Transverse colon (tissue), 4 donors: ENCODE measurements around the gene RBM20. TPM values are rescaled to one million over a fixed set of nuclear protein-coding genes. Genes with fewer than 3 reads are reported as not detected.
"Not testable (repeated sequence)": the region's sequence is repeated elsewhere in the genome, so short reads cannot be mapped to it uniquely, and the experiment has no call there.

Experiments
- DNase-seq: peaks from one replicate; pipeline ENCODE4 v3.0.0-alpha.2; 2019
- H3K27ac ChIP-seq, 4 donors: fragments of 200-600 bp; sonication (generic); 2 replicates each; pipeline ENCODE4 v1.5.1; 2016 to 2018; ENCODE audit warnings: inconsistent platforms in 4 of 4
- H3K27me3 ChIP-seq: fragments of 200-600 bp; sonication (generic); 2 replicates; pipeline ENCODE4 v1.5.1; 2017; ENCODE audit warnings: inconsistent platforms
- H3K36me3 ChIP-seq, 4 donors: fragments of 200-600 bp; sonication (generic); 2 replicates each; pipeline ENCODE4 v1.5.1; 2017 to 2019; ENCODE audit warnings: inconsistent platforms in 4 of 4
- H3K4me1 ChIP-seq, 4 donors: fragments of 200-600 bp; sonication (generic); 2 replicates each; pipeline ENCODE4 v1.5.1; 2017 to 2020; ENCODE audit warnings: inconsistent platforms in 4 of 4
- H3K4me3 ChIP-seq, 4 donors: fragments of 200-600 bp; sonication (generic); 1 replicate in 1 of 4; 2 replicates in 3 of 4; pipeline versions ENCODE4 v1.5.1 to v1.6.1; 2017 to 2019; ENCODE audit warnings: inconsistent platforms in 4 of 4
- H3K9me3 ChIP-seq, 2 donors: fragments of 200-600 bp; sonication (generic); 2 replicates each; pipeline ENCODE4 v1.5.1; 2017 to 2019; ENCODE audit warnings: inconsistent platforms in 2 of 2
- EP300 ChIP-seq: sonication (generic); formaldehyde crosslinking; IDR thresholded peaks from one replicate; pipeline ENCODE4 v1.6.1; 2017; ENCODE audit warnings: antibody characterized with exemption, low read depth
- POLR2A ChIP-seq: fragments of 450-650 bp; IDR thresholded peaks from one replicate; pipeline ENCODE4 v1.6.1; 2016; ENCODE audit warnings: antibody characterized with exemption, mild to moderate bottlenecking, moderate library complexity
- POLR2AphosphoS5 ChIP-seq, 3 donors: sonication (generic); formaldehyde crosslinking; IDR thresholded peaks; one replicate each; pipeline ENCODE4 v1.6.1; 2016; ENCODE audit warnings: antibody characterized with exemption in 3 of 3
- WGBS, 2 donors: methylation state at CpG; one replicate each; pipeline ENCODE4 v1.1.5; 2018; ENCODE audit warnings: low coverage in 1 of 2; 5-methylcytosine and 5-hydroxymethylcytosine counted together
- in situ Hi-C, 4 donors: fragments of 200-750 bp; cut with MboI; loops; one replicate each; pipeline versions ENCODE4 v1.15.0 to v1.15.1; 2017; ENCODE audit warnings: low sequenced_read_pairs in 3 of 4, low pct_ligation_motif_present in 1 of 4, low pct_unique_long_range_greater_than_20kb in 1 of 4
- intact Hi-C: fragments of 100-400 bp; cut with DNase I; formaldehyde crosslinking; loops from one replicate; pipeline ENCODE4 v1.15.1; 2023; ENCODE audit warnings: low total_unique reads
- total RNA-seq, 4 donors: library from RNA; depleted of rRNA; stranded (reverse); fragments of >200 nt; gene quantifications; one replicate each; pipeline ENCODE4 v1.1.0, GENCODE V29; 2016
- TF ChIP-seq, protein P1 (sequence below), 5 experiments: fragments of 200-600 bp in 3 of 5; fragments of 450-650 bp in 2 of 5; sonication (generic) in 3 of 5; IDR thresholded peaks; 1 replicate in 2 of 5; 2 replicates in 3 of 5; pipeline ENCODE4 v1.5.1; 2016 to 2017; ENCODE audit warnings: antibody characterized with exemption in 5 of 5, inconsistent platforms in 3 of 5, mild to moderate bottlenecking in 2 of 5, moderate library complexity in 1 of 5

Gene RBM20
- total RNA-seq, 4 donors from 2014 or later = 1.2 to 10.5 (median 2.9) TPM

- DNase-seq = no peak
- H3K4me3 ChIP-seq = no peak overlapping the region
- 80 to 81% methylated on average over 8 to 13 of the region's 13 CpGs for WGBS, 2 donors
- H3K9me3 ChIP-seq = no peaks in the 10 kb centered on the region
- H3K36me3 ChIP-seq = no peaks in the 10 kb centered on the region
- in situ Hi-C loops (no loop called here), intact Hi-C loops (no loop called here)
- no peaks in the 10 kb centered on the region for H3K27me3 ChIP-seq
- no peak overlapping the region for H3K27ac ChIP-seq
- H3K4me1 ChIP-seq = peaks cover 0 to 8% (median 3%) of the 10 kb centered on the region in 4 donors
- TF ChIP-seq EP300 (no peak), POLR2A (no peak), POLR2AphosphoS5 (IDR thresholded peaks at IDR 0.05) (no peak)
- TF ChIP-seq, protein P1, sequence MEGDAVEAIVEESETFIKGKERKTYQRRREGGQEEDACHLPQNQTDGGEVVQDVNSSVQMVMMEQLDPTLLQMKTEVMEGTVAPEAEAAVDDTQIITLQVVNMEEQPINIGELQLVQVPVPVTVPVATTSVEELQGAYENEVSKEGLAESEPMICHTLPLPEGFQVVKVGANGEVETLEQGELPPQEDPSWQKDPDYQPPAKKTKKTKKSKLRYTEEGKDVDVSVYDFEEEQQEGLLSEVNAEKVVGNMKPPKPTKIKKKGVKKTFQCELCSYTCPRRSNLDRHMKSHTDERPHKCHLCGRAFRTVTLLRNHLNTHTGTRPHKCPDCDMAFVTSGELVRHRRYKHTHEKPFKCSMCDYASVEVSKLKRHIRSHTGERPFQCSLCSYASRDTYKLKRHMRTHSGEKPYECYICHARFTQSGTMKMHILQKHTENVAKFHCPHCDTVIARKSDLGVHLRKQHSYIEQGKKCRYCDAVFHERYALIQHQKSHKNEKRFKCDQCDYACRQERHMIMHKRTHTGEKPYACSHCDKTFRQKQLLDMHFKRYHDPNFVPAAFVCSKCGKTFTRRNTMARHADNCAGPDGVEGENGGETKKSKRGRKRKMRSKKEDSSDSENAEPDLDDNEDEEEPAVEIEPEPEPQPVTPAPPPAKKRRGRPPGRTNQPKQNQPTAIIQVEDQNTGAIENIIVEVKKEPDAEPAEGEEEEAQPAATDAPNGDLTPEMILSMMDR (IDR thresholded peaks at IDR 0.05) = no peak
Measured at GRCh38 chr10:110764793-110765512, 120.8 kb downstream of the RBM20 start.

- Histone ChIP-seq H3K27ac (no peak overlapping the region), H3K27me3 (no peaks in the 10 kb centered on the region), H3K9me3 (no peaks in the 10 kb centered on the region), H3K4me3 (no peak overlapping the region), H3K36me3 (no peaks in the 10 kb centered on the region), H3K4me1 (peaks cover 0 to 8% (median 3%) of the 10 kb centered on the region in 4 donors)
- TF ChIP-seq POLR2AphosphoS5 (IDR thresholded peaks at IDR 0.05) (no peak), EP300 (no peak), POLR2A (no peak)
- TF ChIP-seq, protein P1 (IDR thresholded peaks at IDR 0.05) = no peak
- 68 to 77% methylated on average over 8 of the region's 8 CpGs for WGBS, 2 donors
- in situ Hi-C loops = no loop called here
- intact Hi-C loops = no loop called here
- no peak for DNase-seq
Measured at GRCh38 chr10:110765513-110766319, 121.6 kb downstream of the RBM20 start.

DNA sequence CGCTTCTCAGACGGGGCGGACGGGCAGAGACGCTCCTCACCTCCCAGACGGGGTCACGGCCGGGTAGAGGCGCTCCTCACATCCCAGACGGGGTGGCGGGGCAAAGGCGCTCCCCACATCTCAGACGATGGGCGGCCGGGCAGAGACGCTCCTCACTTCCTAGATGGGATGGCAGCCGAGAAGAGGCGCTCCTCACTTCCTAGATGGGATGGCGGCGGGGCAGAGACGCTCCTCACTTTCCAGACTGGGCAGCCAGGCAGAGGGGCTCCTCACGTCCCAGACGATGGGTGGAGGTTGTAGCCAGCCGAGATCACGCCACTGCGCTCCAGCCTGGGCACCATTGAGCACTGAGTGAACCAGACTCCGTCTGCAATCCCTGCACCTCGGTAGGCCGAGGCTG lies 123.5 kb downstream of the RBM20 start:
- H3K4me1 ChIP-seq, H3K27ac ChIP-seq, H3K9me3 ChIP-seq, H3K36me3 ChIP-seq, intact Hi-C loops, in situ Hi-C loops, DNase-seq, H3K4me3 ChIP-seq, H3K27me3 ChIP-seq: not testable (repeated sequence)
- 96% methylated on average over 10 of the region's 29 CpGs; no CpG with 5 or more reads in 1 of the 2 donors for WGBS, 2 donors

DNA sequence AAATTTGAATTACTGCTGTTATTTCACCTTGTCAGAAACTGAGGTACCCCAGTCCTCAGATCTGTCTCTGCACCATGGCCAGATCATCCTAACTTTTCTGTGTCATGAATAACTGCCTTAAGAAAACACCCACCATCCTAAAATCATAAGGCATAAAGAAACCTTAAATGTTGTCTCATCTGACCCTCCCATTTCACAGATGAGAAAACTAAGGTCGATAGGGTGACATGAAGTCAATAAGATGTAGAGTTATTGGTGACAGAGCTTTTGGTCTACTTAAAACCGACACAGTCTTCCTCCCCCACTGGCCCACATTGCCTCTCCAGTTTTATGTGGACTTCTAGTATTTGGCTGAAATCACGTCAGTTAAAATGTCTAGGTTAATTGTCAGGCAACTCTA lies 126.1 kb downstream of the RBM20 start:
- Histone ChIP-seq H3K27ac (no peak overlapping the region), H3K4me3 (no peak overlapping the region), H3K27me3 (no peaks in the 10 kb centered on the region), H3K4me1 (peaks cover 12 to 30% (median 23%) of the 10 kb centered on the region in 4 donors), H3K36me3 (no peaks in the 10 kb centered on the region), H3K9me3 (no peaks in the 10 kb centered on the region)
- TF ChIP-seq POLR2AphosphoS5 (IDR thresholded peaks at IDR 0.05) = no peak
- in situ Hi-C loops (no loop called here), intact Hi-C loops (no loop called here)
- 79 to 91% methylated on average over 2 to 3 of the region's 3 CpGs for WGBS, 2 donors
- DNase-seq = no peak

DNA sequence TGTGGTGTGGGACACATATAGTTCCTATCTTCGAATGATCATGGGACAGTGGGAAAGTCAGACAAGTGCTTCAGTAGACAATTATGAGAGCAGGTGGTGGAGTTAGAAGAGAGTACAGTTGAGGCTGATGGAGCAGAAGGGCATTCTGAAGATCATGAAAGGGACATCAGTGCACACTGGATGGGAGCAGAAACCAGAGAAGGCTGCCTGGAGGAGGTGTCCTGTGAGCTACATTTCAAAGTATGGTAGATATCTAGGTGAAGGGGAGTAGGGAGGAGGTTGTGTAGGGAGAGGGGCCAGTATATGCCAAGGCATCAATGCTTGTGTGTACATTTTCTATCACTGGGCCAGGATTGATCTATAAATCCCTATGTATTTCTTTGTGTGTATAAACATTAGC lies 127.3 kb downstream of the RBM20 start:
- H3K9me3 ChIP-seq = no peaks in the 10 kb centered on the region
- TF ChIP-seq POLR2A (no peak), EP300 (no peak), POLR2AphosphoS5 (IDR thresholded peaks at IDR 0.05) (no peak)
- TF ChIP-seq, protein P1 (IDR thresholded peaks at IDR 0.05) = no peak
- WGBS, 2 donors = 100% methylated on average over 1 of the region's 1 CpG; no CpG with 5 or more reads in 1 of the 2 donors
- no peaks in the 10 kb centered on the region for H3K27me3 ChIP-seq
- in situ Hi-C loops = no loop called here
- intact Hi-C loops = no loop called here
- peaks cover 16 to 35% (median 23%) of the 10 kb centered on the region in 4 donors for H3K4me1 ChIP-seq
- no peak for DNase-seq
- no peaks in the 10 kb centered on the region for H3K36me3 ChIP-seq
- H3K27ac ChIP-seq = no peak overlapping the region
- no peak overlapping the region for H3K4me3 ChIP-seq
